Suppressor macrophage (primary cell): ENCODE measurements around the gene ZNF799.
"Not testable (repeated sequence)": the region's sequence is repeated elsewhere in the genome, so short reads cannot be mapped to it uniquely, and the experiment has no call there.

Experiments
- DNase-seq, 4 experiments: peaks; one replicate each; pipeline ENCODE4 v3.0.0-alpha.2; 2020 to 2022
- total RNA-seq, 17 experiments: gene quantifications; one replicate each; lab custom pipeline; 2026; ENCODE audit warnings: mixed read lengths in 6 of 17, inconsistent platforms in 3 of 17; lab: John Stamatoyannopoulos, UW

Gene ZNF799
- total RNA-seq = 1.4 to 9.3 (median 5.1) reads per million in 17 experiments

DNA sequence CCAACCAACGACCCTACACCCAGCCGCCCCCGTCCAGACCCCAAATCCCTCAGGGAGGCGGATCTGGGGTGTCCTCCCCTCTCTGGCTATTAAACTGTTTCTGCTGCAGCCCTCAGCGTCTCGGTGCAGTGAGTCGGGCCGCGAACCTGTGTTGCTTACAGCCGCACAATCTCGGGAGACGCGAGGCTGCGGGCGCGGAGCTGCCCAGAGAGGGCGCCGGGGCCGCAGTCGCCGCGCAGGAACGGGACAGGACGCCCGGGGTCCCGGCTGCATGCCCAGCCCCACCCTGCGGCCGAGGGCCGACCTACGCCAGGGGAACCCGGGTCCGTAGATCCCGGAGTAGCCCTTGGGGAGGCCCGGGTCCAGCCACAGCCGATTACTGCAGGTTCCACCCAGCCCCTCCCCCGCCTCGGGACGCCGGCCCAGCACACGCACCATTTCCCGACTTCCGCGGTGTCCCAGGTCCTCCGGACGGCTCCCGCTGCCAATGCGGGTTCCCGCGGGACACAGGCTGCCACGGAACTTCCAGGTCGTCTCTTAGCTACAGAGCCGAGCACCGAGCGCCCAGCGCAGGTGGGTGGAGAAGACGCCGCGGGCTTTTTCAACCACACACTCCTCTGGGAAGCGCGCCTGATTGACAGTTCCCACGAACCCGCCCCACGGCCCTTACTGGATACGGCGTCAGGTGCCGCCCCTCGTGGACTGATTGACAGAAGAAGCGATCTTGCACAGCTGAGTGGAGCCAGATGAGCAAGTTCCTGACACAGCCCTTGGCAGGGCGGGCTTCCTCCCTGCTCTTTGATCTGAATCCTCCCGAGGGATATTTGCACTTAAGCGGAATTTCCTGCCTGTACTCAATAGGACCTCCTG is at the start of gene ZNF799:
TSS of gene ZNF799 (minus strand) at position 639 of the 870 bp plus-strand sequence. CDS start at position 438, 201 bp downstream.
- peak; percentile 94 to 97 (median 96) for DNase-seq

DNA sequence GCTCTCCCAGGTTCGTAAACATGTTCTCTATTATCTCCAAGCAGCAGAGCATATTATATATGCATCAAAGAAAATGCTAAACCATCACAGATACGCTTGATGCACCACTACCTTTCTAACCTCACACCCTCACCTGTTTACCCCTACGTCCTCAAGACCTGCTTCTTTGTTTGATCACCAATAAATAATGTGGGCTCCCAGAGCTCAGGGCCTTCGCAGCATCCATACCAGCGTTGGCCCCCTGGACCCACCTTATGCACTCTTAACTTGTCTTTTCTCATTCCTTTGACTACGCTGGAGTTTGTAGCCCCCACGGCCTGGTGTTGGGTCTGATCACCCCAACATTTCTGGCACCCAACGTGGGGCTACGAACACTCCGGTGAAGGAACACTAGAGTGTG is 49.8 kb upstream of the ZNF799 start:
- peak in 1 of 4 experiments; percentile 10 for DNase-seq

DNA sequence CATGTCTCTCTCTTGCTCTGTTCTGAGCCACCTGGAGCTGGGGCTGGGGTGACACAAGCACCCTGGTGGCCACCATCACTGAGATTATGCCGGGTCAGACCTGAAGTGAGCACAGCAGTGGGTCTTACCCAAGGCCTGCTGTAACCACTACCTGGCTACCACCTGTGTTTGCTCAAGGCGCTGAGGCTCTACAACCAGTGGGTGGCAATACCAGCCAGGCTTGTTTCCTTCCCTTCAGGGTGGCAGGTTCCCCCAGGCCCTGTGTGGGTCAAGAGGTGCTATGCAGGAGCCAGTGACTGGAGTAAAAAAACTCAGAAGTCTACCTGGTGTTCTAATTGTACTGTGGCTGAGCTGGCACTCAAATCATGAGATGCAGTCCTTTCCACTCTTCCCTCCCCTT is 47.7 kb upstream of the ZNF799 start:
- no peak for DNase-seq

DNA sequence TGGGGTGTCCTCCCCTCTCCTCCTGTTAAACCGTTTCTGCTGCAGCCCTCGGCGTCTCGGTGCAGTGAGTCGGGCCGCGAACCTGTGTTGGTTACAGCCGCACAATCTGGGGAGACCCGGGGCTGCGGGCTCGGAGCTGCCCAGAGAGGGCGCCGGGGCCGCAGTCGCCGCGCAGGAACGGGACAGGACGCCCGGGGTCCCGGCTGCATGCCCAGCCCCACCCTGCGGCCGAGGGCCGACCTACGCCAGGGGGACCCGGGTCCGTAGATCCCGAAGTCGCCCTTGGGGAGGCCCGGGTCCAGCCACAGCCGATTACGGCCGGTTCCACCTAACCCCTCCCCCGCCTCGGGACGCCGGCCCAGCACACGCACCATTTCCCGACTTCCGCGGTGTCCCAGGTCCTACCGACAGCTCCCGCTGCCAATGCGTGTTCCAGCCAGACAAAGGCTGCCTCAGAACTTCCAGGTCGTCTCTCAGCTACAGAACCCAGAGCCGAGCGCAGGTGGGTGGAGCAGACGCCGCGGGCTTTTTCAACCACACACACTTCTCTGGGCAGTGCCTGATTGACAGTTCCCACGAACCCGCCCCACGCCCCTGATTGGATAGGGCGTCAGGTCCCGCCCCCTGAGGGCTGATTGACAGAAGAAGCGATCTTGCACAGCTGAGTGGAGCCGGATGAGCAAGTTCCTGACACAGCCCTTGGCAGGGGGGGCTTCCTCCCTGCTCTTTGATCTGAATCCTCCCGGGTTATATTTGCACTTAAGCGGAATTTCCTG is 39.7 kb upstream of the ZNF799 start, which contains the start of gene ZNF443:
TSS of gene ZNF443 (minus strand) at position 481 of the 776 bp plus-strand sequence. CDS start at position 374, 107 bp downstream.
- DNase-seq = peak; percentile 98

DNA sequence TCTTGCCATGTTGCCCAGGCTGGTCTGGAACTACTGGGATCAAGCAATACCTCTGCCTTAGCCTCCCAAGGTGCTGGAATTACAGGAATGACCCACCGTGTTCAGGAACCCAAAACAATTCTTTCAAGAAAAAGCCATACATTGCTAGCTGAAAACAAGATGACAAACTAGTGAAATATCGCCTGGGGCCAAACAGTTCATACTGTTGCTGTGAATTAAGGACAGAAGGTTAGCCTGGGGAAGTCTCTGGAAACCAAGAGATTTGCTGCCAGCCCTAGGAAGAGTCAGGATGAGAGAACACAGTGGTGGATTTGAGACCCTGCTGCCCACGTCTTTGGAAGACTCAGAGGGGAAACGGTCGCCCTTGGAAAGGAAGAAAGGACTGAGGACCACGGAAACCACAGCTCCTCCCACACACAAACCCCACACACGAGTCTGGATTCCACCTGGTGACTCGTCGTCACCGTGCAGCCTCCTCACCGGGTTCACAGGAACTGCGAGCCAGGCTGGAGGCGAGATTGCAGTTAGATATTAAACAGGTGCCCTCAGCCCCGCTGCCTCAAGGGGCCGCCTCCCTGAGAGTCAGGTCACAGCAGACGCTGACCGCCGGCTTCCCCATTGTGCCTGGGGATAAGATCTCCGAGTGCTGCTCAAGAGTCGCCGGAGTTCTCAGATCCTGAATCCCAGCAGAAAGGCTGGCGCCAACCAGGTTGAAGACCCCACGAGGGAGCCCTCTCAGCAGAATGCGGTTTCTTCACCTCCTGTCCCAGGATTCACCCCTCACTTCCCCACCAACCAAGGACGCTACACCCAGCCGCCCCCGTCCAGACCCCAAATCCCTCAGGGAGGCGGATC is 38.8 kb upstream of the ZNF799 start:
- peak; percentile 5 to 33 (median 28) for DNase-seq

DNA sequence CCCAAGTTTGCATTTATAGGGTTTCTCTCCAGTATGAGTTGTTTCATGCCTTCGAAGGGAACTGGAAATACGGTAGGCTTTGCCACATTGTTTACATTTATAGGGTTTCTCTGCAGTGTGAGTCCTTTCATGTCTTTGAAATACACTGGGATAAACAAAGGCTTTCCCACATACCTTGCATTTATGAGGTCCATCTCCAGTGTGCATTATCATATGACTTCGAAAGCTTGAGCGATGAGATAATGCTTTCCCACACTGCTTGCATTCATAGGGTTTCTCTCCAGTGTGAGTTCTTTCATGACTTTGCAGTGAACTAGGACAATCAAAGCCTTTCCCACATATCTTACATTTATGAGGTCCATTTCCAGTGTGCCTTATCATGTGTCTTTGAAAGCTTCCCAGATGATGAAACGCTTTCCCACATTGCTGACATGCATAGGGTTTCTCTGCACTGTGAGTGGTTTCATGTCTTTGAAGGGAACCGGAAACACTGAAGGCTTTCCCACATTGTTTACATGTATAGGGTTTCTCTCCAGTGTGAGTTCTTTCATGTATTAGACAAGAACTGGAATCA is 29.7 kb upstream of the ZNF799 start:
- DNase-seq = not testable (repeated sequence)

DNA sequence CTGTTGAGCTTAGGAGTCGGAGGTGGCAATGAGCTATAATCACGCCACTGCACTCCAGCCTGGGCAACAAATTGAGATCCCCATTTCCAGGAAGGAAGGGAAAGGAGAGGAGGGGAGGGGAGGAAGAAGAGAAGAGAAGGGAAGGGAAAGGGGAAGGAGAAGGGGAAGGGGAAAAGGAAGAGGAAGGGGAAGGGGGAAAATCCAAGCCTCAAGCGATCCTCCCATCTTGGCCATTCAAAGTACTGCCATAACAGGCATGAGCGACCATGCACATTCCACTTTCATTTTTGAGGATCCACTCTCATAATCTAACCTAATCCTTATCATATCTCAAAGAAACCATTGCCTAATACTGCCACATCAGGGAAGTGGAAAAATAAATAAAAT is 24.8 kb upstream of the ZNF799 start:
- DNase-seq = no peak

- peak in 1 of 4 experiments; percentile 2 for DNase-seq
Measured at GRCh38 chr19:12425236-12425887, 24.3 kb upstream of the ZNF799 start.

DNA sequence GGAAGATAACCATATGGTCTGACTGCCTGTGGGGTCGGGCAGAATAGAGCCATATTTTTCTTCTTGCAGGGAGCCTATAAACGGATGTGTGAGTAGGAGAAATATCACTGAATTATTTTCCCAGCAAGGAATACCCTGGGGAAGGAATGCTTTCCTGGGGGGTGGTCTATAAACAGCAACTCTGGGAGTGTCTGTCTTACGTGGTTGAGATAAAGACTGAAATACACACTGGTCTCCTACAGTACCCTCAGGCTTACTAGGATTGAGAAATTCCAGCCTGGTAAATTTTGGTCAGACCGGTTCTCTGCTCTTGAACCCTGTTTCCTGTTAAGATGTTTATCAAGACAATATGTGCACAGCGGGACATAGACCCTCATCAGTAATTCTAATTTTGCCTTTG is 16.2 kb upstream of the ZNF799 start:
- DNase-seq = not testable (repeated sequence)

GRCh38 chr19:12411893-12412292 is 10.8 kb upstream of the ZNF799 start:
- peak in 3 of 4 experiments; percentile 8 to 37 (median 25) for DNase-seq

DNA sequence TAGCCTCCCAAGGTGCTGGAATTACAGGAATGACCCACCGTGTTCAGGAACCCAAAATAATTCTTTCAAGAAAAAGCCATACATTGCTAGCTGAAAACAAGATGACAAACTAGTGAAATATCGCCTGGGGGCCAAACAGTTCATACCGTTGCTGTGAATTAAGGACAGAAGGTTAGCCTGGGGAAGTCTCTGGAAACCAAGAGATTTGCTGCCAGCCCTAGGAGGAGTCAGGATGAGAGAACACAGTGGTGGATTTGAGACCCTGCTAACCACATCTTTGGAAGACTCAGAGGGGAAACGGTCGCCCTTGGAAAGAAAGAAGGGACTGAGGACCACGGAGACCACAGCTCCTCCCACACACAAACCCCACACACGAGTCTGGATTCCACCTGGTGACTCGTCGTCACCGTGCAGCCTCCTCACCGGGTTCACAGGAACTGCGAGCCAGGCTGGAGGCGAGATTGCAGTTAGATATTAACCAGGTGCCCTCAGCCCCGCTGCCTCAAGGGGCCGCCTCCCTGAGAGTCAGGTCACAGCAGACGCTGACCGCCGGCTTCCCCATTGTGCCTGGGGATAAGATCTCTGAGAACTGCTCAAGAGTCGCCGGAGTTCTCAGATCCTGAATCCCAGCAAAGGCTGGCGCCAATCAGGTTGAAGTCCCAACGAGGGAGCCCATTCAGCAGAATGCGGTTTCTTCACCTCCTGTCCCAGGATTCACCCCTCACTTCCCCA is 1.0 kb downstream of the ZNF799 start:
- peak in 3 of 4 experiments; percentile 35 to 58 (median 41) for DNase-seq

GRCh38 chr19:12391148-12391547 is 9.9 kb downstream of the ZNF799 start:
- DNase-seq = not testable (repeated sequence)

GRCh38 chr19:12386365-12386764 is 14.7 kb downstream of the ZNF799 start:
- not testable (repeated sequence) for DNase-seq

DNA sequence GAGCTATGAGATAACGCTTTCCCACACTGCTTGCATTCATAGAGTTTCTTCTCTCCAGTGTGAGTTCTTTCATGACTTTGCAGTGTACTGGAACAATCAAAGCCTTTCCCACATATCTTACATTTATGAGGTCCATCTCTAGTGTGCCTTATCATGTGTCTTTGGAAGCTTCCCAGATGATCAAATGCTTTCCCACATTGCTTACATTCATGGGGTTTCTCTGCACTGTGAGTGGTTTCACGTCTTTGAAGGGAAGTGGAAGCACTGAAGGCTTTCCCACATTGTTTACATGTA is 20.7 kb downstream of the ZNF799 start:
- DNase-seq = no peak

DNA sequence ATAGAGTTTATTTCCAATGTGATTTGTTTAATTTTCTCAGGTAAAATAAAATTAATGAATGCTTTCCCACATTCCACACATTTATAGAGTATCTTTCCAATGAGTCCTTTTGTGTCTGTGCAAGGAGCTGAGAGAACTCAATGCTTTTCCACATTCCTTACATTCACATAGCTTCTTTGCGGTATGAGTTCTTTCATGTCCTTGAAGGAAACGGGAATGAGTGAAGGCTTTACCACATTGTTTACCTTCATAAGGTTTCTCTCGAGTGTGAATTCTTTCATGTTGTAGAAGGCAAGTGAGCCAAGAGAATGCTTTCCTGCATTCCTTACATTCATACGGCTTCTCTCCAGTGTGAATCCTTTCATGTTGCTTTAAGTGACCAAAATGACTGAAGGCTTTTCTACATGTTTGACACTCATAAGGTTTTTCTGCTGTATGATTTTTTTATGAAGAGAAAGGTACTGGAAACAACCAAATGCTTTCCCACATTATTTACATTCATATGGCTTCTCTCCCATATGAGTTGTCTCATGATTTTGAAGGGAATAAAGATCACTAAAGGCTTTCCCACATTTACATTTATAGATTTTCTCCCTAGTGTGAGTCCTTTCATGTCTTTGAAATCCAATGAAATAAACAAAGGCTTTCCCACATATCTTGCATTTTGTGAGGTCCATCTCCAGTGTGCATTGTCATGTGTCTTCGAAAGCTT is 21.2 kb downstream of the ZNF799 start:
- no peak for DNase-seq

GRCh38 chr19:12374026-12374425 is 27.0 kb downstream of the ZNF799 start:
- DNase-seq = no peak

DNA sequence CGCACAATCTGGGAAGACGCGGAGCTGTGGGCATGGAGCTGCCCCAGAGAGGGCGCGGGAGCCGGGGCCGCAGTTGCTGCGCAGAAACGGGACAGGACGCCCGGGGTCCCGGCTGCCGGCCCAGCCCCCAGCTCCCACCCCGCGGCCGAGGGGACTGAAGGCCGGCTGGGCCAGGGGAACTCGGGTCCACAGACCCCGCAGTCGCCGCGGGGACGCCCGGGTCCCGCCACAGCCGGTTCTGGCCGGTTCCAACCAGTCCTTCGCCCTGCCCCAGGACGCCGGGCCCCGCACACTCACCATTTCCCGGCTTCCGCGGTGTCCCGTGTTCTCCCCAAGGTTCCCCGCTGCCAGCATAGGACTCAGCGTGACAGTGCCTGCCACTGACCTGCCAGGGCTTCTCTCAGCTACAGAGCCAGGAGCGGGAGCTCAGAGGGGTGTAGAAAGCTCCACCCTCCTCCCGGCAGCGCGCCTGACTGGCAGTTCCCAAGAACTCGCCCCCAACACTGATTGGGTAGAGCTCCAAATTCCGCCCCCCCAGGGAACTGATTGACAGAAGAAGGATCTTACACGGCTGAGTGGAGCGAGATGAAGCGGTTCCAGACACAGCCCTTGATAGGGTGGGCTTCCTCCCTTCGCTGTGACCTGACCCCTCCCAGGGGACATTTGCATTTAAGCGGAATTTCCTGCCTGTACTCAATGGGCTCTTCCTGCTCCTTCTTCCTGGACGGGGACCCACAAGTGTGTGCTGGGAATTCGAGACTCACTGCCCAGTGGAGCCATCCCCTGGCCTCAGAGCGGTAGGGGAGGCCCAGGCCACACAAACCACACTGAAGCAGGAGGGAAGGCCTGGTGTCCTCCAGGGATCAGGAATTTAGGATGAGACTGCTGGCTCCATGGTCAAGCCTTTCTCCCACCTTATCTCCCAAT is 35.6 kb downstream of the ZNF799 start, which contains the start of gene ZNF442:
TSS of gene ZNF442 (minus strand) at position 448 of the 927 bp plus-strand sequence. CDS start 2,052 bp downstream, outside the sequence.
- peak; percentile 92 to 95 (median 94) for DNase-seq

DNA sequence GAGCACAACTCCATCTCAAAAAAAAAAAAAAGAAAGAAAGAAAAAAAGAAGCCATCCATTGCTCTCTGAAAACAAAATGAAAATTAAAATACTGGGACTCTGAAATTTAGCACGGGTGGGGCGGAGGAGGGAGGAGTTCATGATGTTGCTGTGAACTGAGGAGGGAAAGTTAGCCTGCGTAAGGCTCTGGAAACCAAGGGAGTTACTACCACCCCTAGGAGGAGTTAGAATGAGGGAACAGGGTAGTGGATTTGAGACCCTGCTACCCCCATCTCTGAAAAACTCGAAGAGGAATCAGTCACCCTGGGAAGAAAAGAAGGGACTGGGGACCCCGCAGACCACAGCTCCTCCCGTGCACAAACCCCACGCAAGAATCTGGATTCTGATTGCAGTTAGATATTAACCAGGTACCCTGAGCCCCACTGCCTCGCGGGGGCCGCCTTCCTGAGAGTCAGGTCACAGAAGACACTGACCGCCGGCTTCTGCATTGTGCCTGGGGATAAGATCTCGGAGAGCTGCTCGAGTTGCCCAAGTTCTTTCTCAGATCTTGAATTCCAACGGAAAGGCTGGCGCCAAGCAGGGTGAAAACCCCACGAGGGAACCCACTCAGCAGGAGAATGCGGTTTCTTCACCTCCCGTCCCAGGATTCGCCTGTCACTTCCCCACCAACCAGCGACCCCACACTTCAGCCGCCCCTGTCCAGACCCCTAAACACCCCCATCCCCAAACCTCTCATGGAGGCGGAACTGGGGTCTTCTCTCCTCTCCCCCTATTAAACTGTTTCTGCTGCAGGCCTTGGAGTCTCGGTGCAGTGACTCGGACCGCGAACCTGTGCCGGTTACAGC is 36.5 kb downstream of the ZNF799 start:
- peak; percentile 18 to 42 (median 22) for DNase-seq
